Stimulated activated naive CD4-positive, alpha-beta T cell treated with Interleukin-2 at 50 U/mL for 16 hours (primary cell): ENCODE data around the gene ISM1.
A peak's percentile ranks its signal among the peaks of the same experiment; 100 is the strongest.

Experiments used
- DNase-seq: peaks from one replicate; lab custom pipeline; 2025; lab: John Stamatoyannopoulos, UW

ISM1 gene

GRCh38 chr20:13256606-13257005, 35.5 kb downstream of the ISM1 start:
- no peak for DNase-seq

- no peak for DNase-seq
Measured at GRCh38 chr20:13259921-13260320, 38.8 kb downstream of the ISM1 start.

GRCh38 chr20:13260650-13261279, 39.7 kb downstream of the ISM1 start:
- no peak for DNase-seq

- DNase-seq: peak; percentile 57
Measured at GRCh38 chr20:13261460-13262301, 40.6 kb downstream of the ISM1 start.

- DNase-seq: no peak
Measured at GRCh38 chr20:13262302-13262650, 41.2 kb downstream of the ISM1 start.

GRCh38 chr20:13262671-13263360, 41.7 kb downstream of the ISM1 start:
- no peak for DNase-seq

GRCh38 chr20:13263451-13263850, 42.4 kb downstream of the ISM1 start:
- DNase-seq: no peak

- no peak for DNase-seq
Measured at GRCh38 chr20:13264907-13265306, 43.8 kb downstream of the ISM1 start.

- no peak for DNase-seq
Measured at GRCh38 chr20:13265941-13266340, 44.9 kb downstream of the ISM1 start.

GRCh38 chr20:13267231-13267630, 46.2 kb downstream of the ISM1 start:
- no peak for DNase-seq

GRCh38 chr20:13268953-13269352, 47.9 kb downstream of the ISM1 start:
- DNase-seq: no peak

- DNase-seq: no peak
Measured at GRCh38 chr20:13270211-13270610, 49.1 kb downstream of the ISM1 start.

- DNase-seq: no peak
Measured at GRCh38 chr20:13271098-13271497, 50.0 kb downstream of the ISM1 start.

GRCh38 chr20:13271977-13272975, 51.2 kb downstream of the ISM1 start:
- no peak for DNase-seq

- no peak for DNase-seq
Measured at GRCh38 chr20:13274275-13274861, 53.3 kb downstream of the ISM1 start.

GRCh38 chr20:13276945-13277541, 56.0 kb downstream of the ISM1 start:
- no peak for DNase-seq

- DNase-seq: no peak
Measured at GRCh38 chr20:13277663-13278295, 56.7 kb downstream of the ISM1 start.

- no peak for DNase-seq
Measured at GRCh38 chr20:13278812-13279570, 57.9 kb downstream of the ISM1 start.

GRCh38 chr20:13280609-13281324, 59.7 kb downstream of the ISM1 start:
- no peak for DNase-seq
